ENCODE results near the gene PKNOX2. TPM values are rescaled to one million over a fixed set of nuclear protein-coding genes. Genes with fewer than 3 reads are reported as not detected.

The PKNOX2 gene
- total RNA-seq, 6 experiments from 2014 or later, result 0.09 to 0.31 (median 0.14) TPM

- no peaks in the 10 kb centered on the region for H3K36me3 ChIP-seq
- 76% methylated on average over 8 of the region's 8 CpGs for WGBS (ENCODE audit: insufficient coverage, low coverage, low lambda C conversion rate, missing lambda C conversion rate)
- H3K27me3 ChIP-seq, result no peaks in the 10 kb centered on the region
- TF ChIP-seq POLR2A (IDR thresholded peaks at IDR 0.05), result no peak
- TF ChIP-seq CTCF (IDR thresholded peaks at IDR 0.05), result no peak
- no peak overlapping the region for H3K4me3 ChIP-seq
- no peaks in the 10 kb centered on the region for H3K4me1 ChIP-seq
- no peak overlapping the region for H3K27ac ChIP-seq
- ATAC-seq (no peak), DNase-seq (no peak)
- H3K9me3 ChIP-seq, result no peaks in the 10 kb centered on the region
- intact Hi-C loops (cut with DNase I), result no loop called here
Observed at GRCh38 chr11:125267548-125267947, 103.0 kb downstream of the PKNOX2 start.

DNA sequence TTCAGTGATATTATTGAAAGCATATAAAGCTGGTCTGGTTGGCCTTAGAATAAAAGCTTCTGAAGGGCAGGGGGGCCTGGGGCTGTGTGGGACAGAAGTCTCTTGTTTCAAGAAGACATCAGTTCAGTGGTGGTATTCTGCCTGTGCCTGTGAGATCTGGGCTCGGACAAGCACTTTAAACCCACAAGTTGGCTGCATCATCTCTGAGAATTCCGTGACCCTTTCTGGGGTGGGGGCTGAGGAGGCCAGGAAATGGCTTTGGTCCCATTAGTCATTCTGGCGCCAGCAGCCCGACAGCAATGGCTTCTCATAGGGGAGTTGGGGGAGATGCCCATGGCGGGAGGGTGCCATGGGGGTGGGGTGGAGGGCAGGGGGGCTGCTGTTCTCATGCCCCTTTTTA, 104.1 kb downstream of the PKNOX2 start:
- no peak overlapping the region for H3K27ac ChIP-seq
- ATAC-seq (no peak), DNase-seq (no peak)
- no peak overlapping the region for H3K4me3 ChIP-seq
- intact Hi-C loops (cut with DNase I), result no loop called here
- no peak for TF ChIP-seq CTCF (IDR thresholded peaks at IDR 0.05)
- TF ChIP-seq POLR2A (IDR thresholded peaks at IDR 0.05), result no peak
- no peaks in the 10 kb centered on the region for H3K27me3 ChIP-seq
- no peaks in the 10 kb centered on the region for H3K9me3 ChIP-seq
- 72% methylated on average over 5 of the region's 5 CpGs for WGBS (ENCODE audit: insufficient coverage, low coverage, low lambda C conversion rate, missing lambda C conversion rate)
- H3K36me3 ChIP-seq, result no peaks in the 10 kb centered on the region
- H3K4me1 ChIP-seq, result no peaks in the 10 kb centered on the region

- Histone ChIP-seq H3K4me3 (no peak overlapping the region), H3K27me3 (no peaks in the 10 kb centered on the region), H3K9me3 (no peaks in the 10 kb centered on the region), H3K27ac (no peak overlapping the region), H3K4me1 (no peaks in the 10 kb centered on the region), H3K36me3 (no peaks in the 10 kb centered on the region)
- WGBS (ENCODE audit: insufficient coverage, low coverage, low lambda C conversion rate, missing lambda C conversion rate), result 50% methylated on average over 1 of the region's 3 CpGs
- TF ChIP-seq CTCF (IDR thresholded peaks at IDR 0.05) (no peak), POLR2A (IDR thresholded peaks at IDR 0.05) (no peak)
- DNase-seq (no peak), ATAC-seq (no peak)
- intact Hi-C loops (cut with DNase I), result no loop called here
Observed at GRCh38 chr11:125270106-125270505, 105.6 kb downstream of the PKNOX2 start.

DNA sequence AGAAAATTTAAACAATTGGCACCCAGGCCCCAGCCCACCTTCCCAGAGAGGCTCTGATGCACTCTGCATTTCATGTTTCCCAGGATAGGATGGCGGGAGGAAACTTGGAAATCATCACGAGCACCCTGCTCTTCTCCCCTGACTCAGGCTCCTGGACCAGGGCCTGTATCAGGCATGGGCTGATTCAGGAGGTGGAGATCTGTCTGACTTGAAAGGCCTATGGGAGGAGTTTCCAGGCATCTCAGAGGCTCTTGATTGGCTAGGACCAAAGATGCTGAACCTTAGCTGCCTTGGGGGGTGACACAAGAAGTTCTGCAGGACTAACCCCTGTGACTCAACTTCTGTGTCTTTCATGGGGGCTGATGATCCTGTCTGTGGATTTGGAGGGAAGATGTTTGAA, 106.2 kb downstream of the PKNOX2 start:
- peaks cover 0 to 2% (median 0%) of the 10 kb centered on the region in 4 donors for H3K4me1 ChIP-seq
- H3K27me3 ChIP-seq, result no peaks in the 10 kb centered on the region
- WGBS (ENCODE audit: insufficient coverage, low coverage, low lambda C conversion rate, missing lambda C conversion rate), result 60% methylated on average over 2 of the region's 2 CpGs
- ATAC-seq (no peak), DNase-seq (no peak)
- H3K27ac ChIP-seq, result no peak overlapping the region
- H3K9me3 ChIP-seq, result no peaks in the 10 kb centered on the region
- intact Hi-C loops (cut with DNase I), result no loop called here
- no peak overlapping the region for H3K4me3 ChIP-seq
- no peaks in the 10 kb centered on the region for H3K36me3 ChIP-seq
- TF ChIP-seq CTCF (IDR thresholded peaks at IDR 0.05), result no peak

DNA sequence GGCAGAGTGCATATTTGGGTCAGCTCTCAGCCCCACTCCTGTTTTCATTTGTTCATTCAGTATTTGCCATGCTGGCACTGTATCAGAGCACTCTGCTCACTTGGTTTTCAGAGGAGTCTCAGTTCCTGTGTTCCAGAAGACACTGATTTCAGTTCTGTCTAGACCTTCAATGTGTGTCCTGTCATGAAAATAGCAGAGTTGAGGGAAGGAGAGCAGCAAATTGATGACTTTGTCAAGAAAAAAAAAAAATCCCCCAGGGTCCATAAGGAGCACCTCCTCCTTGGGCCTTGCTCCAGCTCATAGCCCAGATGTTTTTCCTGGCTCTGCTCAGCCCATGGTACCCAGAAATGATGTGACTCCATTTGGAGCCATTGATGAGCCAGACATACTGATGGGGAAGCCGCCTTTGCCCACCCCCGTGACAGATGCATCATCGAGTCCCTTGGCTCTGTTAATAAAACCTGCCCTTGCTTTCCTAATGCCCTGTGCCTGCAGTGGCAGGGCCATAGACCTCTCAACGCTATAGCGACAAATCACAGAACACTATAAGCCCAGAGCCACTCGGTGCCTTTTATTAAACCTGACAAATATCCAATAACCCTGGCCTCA, 107.0 kb downstream of the PKNOX2 start:
- Histone ChIP-seq H3K9me3 (no peaks in the 10 kb centered on the region), H3K27ac (no peak overlapping the region), H3K4me1 (peaks cover 0 to 4% (median 0%) of the 10 kb centered on the region in 4 donors), H3K27me3 (no peaks in the 10 kb centered on the region), H3K4me3 (no peak overlapping the region), H3K36me3 (no peaks in the 10 kb centered on the region)
- ATAC-seq (no peak), DNase-seq (no peak)
- intact Hi-C loops (cut with DNase I), result no loop called here
- WGBS (ENCODE audit: insufficient coverage, low coverage, low lambda C conversion rate, missing lambda C conversion rate), result 53% methylated on average over 3 of the region's 6 CpGs
- TF ChIP-seq CTCF (IDR thresholded peaks at IDR 0.05), result no peak
- TF ChIP-seq POLR2A (IDR thresholded peaks at IDR 0.05), result no peak
